Measurements from ENCODE around the gene CD38. TPM values are rescaled to one million over a fixed set of nuclear protein-coding genes. Genes with fewer than 3 reads are reported as not detected.
A peak's percentile ranks its signal among the peaks of the same experiment; 100 is the strongest.
"Not testable (repeated sequence)": the region's sequence is repeated elsewhere in the genome, so short reads cannot be mapped to it uniquely, and the experiment has no call there.

The CD38 gene
- total and polyA plus RNA-seq, 5 experiments from 2014 or later = 1.4 to 7.7 (median 3.2) TPM

- no peak overlapping the region for H3K27ac Mint-ChIP-seq
- ATAC-seq (no peak), DNase-seq (no peak)
- H3K36me3 Mint-ChIP-seq = peaks cover 0 to 26% (median 12%) of the 10 kb centered on the region in 3 donors
- H3K4me3 Mint-ChIP-seq = no peak overlapping the region
- H3K9me3 Mint-ChIP-seq = peaks cover 0 to 35% (median 12%) of the 10 kb centered on the region in 9 donors
- H3K4me1 Mint-ChIP-seq = peaks cover 0 to 7% (median under 1%) of the 10 kb centered on the region in 4 donors
- POLR2A ChIA-PET = no interaction called here
- no peaks in the 10 kb centered on the region for H3K27me3 Mint-ChIP-seq
Measured at GRCh38 chr4:15746110-15746509, 32.0 kb upstream of the CD38 start.

- H3K4me1 Mint-ChIP-seq = peaks cover 10 to 15% (median 11%) of the 10 kb centered on the region in 4 donors
- H3K36me3 Mint-ChIP-seq = peaks cover 0 to 12% (median 0%) of the 10 kb centered on the region in 3 donors
- H3K27me3 Mint-ChIP-seq = no peaks in the 10 kb centered on the region
- no peak overlapping the region for H3K4me3 Mint-ChIP-seq
- ATAC-seq (no peak), DNase-seq (no peak)
- POLR2A ChIA-PET = interaction anchor here (1.0 kb wide), 1 partner anchor 17 kb away, joined by 3 read pairs; no protein-coding TSS in a partner anchor
- peaks cover 0 to 13% (median 0%) of the 10 kb centered on the region in 9 donors for H3K9me3 Mint-ChIP-seq
- H3K27ac Mint-ChIP-seq = no peak overlapping the region
Measured at GRCh38 chr4:15749001-15749400, 29.1 kb upstream of the CD38 start.

DNA sequence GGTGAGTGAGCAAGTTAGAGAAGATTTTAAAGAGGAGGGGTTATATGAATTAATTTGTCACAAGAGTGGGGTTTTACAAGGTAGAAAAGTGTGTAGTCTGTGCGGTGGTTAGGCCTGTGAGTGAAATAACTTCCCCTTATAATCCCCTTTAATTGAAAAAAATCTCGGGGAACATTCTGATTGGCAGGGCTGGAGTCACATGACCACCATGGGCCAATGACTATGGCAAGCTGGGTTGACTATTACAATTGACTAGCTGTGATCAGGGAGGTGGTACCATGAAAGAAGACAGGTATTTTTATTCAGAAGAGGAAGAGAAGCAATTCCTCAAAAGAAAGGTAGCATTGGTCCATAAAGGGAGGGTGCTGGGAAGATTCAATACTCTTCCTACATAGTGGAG, 27.0 kb upstream of the CD38 start:
- DNase-seq (no peak), ATAC-seq (no peak)
- Mint-ChIP-seq H3K4me3 (no peak overlapping the region), H3K27ac (peak overlapping the region in 3 of 10 donors; percentile 10 to 33 (median 13)), H3K27me3 (no peaks in the 10 kb centered on the region), H3K36me3 (peaks cover 0 to 2% (median 0%) of the 10 kb centered on the region in 3 donors), H3K9me3 (peaks cover 0 to 9% (median 0%) of the 10 kb centered on the region in 9 donors), H3K4me1 (peaks cover 30 to 33% (median 32%) of the 10 kb centered on the region in 4 donors)
- POLR2A ChIA-PET = no interaction called here

DNA sequence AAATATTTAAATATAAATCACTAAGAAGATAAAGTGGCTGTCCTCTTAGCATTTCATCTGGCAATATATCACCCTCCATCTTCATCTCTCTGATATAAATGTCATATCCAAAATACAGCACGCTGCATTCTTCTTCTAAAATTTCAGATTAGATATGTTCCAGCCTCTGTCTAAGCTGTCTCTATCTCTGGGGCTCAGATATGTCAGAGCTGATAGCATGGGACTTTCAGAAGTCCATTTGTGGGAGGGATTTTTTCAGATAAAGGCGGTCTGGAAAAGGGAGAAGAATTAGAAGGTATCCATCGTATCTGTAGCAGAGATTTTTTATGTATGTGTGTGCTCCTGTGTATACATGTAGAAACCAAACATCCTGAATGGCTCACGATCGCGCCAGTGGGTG, 25.0 kb upstream of the CD38 start:
- POLR2A ChIA-PET = no interaction called here
- peak overlapping the region in 6 of 10 donors; percentile 5 to 97 (median 58) for H3K27ac Mint-ChIP-seq
- no peaks in the 10 kb centered on the region for H3K36me3 Mint-ChIP-seq
- ATAC-seq = no peak
- H3K27me3 Mint-ChIP-seq = no peaks in the 10 kb centered on the region
- no peak for DNase-seq
- H3K4me3 Mint-ChIP-seq = peak overlapping the region in 2 of 10 donors; percentile 45 to 69
- H3K4me1 Mint-ChIP-seq = peaks cover 39 to 47% (median 44%) of the 10 kb centered on the region in 4 donors
- H3K9me3 Mint-ChIP-seq = peaks cover 0 to 5% (median 0%) of the 10 kb centered on the region in 9 donors

DNA sequence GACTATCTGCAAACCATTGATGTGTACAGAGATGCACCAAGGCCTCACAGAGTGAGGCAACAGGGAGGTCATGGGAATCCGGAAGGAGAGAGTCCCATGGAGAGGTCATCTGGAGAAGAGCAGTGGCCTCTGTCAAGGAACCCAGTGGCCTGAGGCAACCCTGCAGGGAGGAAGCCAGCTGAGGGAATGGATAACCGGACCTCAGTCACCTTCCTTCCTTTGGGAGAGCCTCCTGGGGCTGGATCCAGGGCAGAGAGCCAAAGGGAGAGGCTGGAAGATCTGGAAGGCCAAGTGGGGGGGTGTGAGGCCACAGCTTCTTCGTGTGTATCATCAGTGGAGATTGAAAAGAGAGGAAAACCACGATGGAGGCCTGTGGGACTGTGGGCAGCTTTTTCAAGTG, 24.3 kb upstream of the CD38 start:
- DNase-seq (no peak), ATAC-seq (no peak)
- Mint-ChIP-seq H3K9me3 (peaks cover 0 to 5% (median 0%) of the 10 kb centered on the region in 9 donors), H3K4me1 (peaks cover 39 to 52% (median 49%) of the 10 kb centered on the region in 4 donors), H3K27ac (peak overlapping the region; percentile 5 to 97 (median 70)), H3K4me3 (peak overlapping the region in 8 of 10 donors; percentile 41 to 75 (median 58)), H3K27me3 (no peaks in the 10 kb centered on the region), H3K36me3 (no peaks in the 10 kb centered on the region)
- POLR2A ChIA-PET = interaction anchor here (1.0 to 1.7 kb wide), 4 partner anchors 9 to 16 kb away, joined by 3 to 10 read pairs (median 5); no protein-coding TSS in a partner anchor

GRCh38 chr4:15754323-15754722, 23.8 kb upstream of the CD38 start:
- ATAC-seq (peak; percentile 54 to 60), DNase-seq (peak in 8 of 10 donors; percentile 22 to 67 (median 56))
- peaks cover 38 to 53% (median 50%) of the 10 kb centered on the region in 4 donors for H3K4me1 Mint-ChIP-seq
- H3K27ac Mint-ChIP-seq = peak overlapping the region; percentile 0 to 97 (median 68)
- H3K4me3 Mint-ChIP-seq = peak overlapping the region in 9 of 10 donors; percentile 19 to 75 (median 44)
- no peaks in the 10 kb centered on the region for H3K36me3 Mint-ChIP-seq
- POLR2A ChIA-PET = interaction anchor here (1.0 to 1.7 kb wide), 4 partner anchors 9 to 15 kb away, joined by 3 to 10 read pairs (median 5); no protein-coding TSS in a partner anchor
- H3K27me3 Mint-ChIP-seq = no peaks in the 10 kb centered on the region
- H3K9me3 Mint-ChIP-seq = peaks cover 0 to 5% (median 0%) of the 10 kb centered on the region in 9 donors

DNA sequence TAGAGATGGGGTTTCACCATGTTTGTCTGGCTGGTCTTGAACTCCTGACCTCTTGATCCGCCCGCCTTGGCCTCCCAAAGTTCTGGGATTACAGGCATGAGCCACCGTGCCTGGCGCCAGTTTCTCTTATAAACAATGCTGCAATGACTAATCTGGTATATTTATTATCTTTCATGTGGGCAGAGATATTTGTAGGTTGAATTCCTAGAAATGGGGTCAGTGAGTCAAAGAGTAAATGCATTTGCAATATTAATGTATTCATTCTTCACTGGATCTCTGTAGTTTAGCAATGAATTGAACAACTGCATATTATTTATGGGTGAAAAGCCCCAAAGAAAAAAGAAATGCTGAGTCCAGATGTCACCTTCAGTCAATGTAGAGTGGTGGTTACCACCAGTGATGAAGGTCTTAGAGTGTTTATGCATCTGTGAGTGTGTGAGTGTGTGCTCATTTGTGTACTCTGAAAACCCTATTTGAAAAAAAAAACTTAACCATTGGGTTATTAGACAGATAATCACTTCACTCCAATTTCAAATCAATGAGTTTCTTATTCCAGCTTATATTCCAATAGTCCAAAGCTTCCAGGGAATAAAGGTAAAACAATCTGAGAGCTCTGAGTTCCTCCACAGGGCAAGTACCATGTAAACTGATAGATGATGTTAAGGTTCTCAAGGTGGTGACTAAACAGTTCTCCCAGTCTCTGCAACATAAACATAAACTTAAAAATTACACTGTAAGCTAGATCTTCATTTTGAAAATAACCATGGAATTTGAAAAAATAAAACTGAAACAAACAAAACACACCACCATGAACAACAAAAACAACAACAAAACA, 22.6 kb upstream of the CD38 start:
- peaks cover 0 to 5% (median 0%) of the 10 kb centered on the region in 9 donors for H3K9me3 Mint-ChIP-seq
- no peaks in the 10 kb centered on the region for H3K36me3 Mint-ChIP-seq
- DNase-seq = peak in 1 of 10 donors; percentile 2
- H3K27me3 Mint-ChIP-seq = no peaks in the 10 kb centered on the region
- POLR2A ChIA-PET = interaction anchor here (1.1 to 3.3 kb wide), 8 partner anchors 8 to 207 kb away, joined by 3 to 58 read pairs (median 5); partner anchors contain the start of genes FAM200B and FGFBP2
- no peak for ATAC-seq
- H3K4me3 Mint-ChIP-seq = peak overlapping the region; percentile 57 to 75 (median 70)
- peak overlapping the region; percentile 17 to 94 (median 89) for H3K27ac Mint-ChIP-seq
- H3K4me1 Mint-ChIP-seq = peaks cover 38 to 57% (median 51%) of the 10 kb centered on the region in 4 donors

DNA sequence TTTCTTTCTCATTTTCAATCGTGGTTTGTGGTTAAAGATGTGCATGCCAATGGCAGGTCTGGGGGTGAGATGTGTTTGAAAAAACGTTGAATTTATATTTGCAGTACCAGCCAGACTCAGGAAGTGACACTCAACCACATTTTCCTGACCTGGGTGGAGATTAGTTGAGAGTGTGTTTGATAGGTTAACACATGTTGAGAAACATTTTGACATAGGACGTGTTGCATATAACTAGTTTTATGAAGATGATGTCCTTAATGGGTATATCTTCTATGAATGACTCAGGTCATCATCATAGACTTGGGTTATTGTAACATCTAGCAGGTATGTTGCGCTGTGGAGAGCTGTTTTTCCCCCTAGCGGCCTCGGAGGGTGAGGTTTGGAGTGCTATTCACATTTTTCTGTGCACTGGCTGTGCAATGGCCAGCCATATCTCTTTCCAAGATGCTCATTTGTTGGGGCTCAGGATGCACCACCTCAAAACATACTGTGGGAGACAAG, 21.7 kb upstream of the CD38 start:
- no peaks in the 10 kb centered on the region for H3K36me3 Mint-ChIP-seq
- ATAC-seq (peak; percentile 84 to 85), DNase-seq (peak; percentile 30 to 85 (median 66))
- H3K4me1 Mint-ChIP-seq = peaks cover 35 to 57% (median 51%) of the 10 kb centered on the region in 4 donors
- no peaks in the 10 kb centered on the region for H3K27me3 Mint-ChIP-seq
- peak overlapping the region; percentile 57 to 75 (median 70) for H3K4me3 Mint-ChIP-seq
- H3K27ac Mint-ChIP-seq = peak overlapping the region; percentile 17 to 94 (median 89)
- H3K9me3 Mint-ChIP-seq = peaks cover 0 to 1% (median 0%) of the 10 kb centered on the region in 9 donors
- POLR2A ChIA-PET = interaction anchor here (1.1 to 3.3 kb wide), 6 partner anchors 10 to 207 kb away, joined by 3 to 58 read pairs (median 6); partner anchors contain the start of genes FAM200B and FGFBP2

GRCh38 chr4:15757054-15757453, 21.1 kb upstream of the CD38 start:
- Mint-ChIP-seq H3K4me3 (peak overlapping the region; percentile 57 to 75 (median 70)), H3K4me1 (peaks cover 35 to 57% (median 50%) of the 10 kb centered on the region in 4 donors), H3K9me3 (peaks cover 0 to 1% (median 0%) of the 10 kb centered on the region in 9 donors), H3K27me3 (no peaks in the 10 kb centered on the region), H3K27ac (peak overlapping the region; percentile 17 to 94 (median 89)), H3K36me3 (no peaks in the 10 kb centered on the region)
- ATAC-seq = no peak
- peak in 1 of 10 donors; percentile 17 for DNase-seq
- POLR2A ChIA-PET = interaction anchor here (1.1 to 3.3 kb wide), 5 partner anchors 10 to 206 kb away, joined by 3 to 58 read pairs (median 6); partner anchors contain the start of genes FAM200B and FGFBP2

DNA sequence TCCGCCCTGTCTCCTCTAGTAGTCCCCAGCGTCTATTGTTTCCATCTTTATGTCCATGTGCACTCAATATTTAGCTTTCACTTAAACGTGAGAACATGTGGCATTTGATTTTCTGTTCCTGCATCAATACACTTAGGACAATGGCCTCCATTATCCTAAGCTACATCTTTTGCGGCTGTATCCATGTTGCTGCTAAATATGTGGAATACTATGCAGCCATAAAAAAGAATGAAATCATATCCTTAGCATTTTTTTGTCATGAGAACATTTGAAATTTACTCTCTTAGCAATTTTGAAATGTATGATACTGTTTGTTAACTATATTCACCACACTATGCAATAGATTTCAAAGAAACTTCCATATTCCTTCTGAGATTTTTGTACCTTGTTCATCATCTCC, 19.8 kb upstream of the CD38 start:
- ATAC-seq = no peak
- H3K9me3 Mint-ChIP-seq = peaks cover 0 to 1% (median 0%) of the 10 kb centered on the region in 9 donors
- H3K36me3 Mint-ChIP-seq = no peaks in the 10 kb centered on the region
- peak overlapping the region in 1 of 10 donors; percentile 18 for H3K27ac Mint-ChIP-seq
- POLR2A ChIA-PET = interaction anchor here (3.3 kb wide), 1 partner anchor 8 kb away, joined by 58 read pairs; no protein-coding TSS in a partner anchor
- DNase-seq = no peak
- no peaks in the 10 kb centered on the region for H3K27me3 Mint-ChIP-seq
- H3K4me3 Mint-ChIP-seq = peak overlapping the region in 1 of 10 donors; percentile 16
- H3K4me1 Mint-ChIP-seq = peaks cover 38 to 59% (median 51%) of the 10 kb centered on the region in 4 donors

GRCh38 chr4:15762460-15762859, 15.7 kb upstream of the CD38 start:
- Mint-ChIP-seq H3K9me3 (peaks cover 0 to 12% (median 0%) of the 10 kb centered on the region in 9 donors), H3K4me1 (peaks cover 20 to 44% (median 42%) of the 10 kb centered on the region in 4 donors)
- not testable (repeated sequence) for DNase-seq, H3K36me3 Mint-ChIP-seq, H3K27ac Mint-ChIP-seq, ATAC-seq, H3K27me3 Mint-ChIP-seq, H3K4me3 Mint-ChIP-seq
- POLR2A ChIA-PET = interaction anchor here (0.6 to 1.3 kb wide), 2 partner anchors 8 to 493 kb away, joined by 4 to 5 read pairs; no protein-coding TSS in a partner anchor

- DNase-seq (peak in 1 of 10 donors; percentile 23), ATAC-seq (peak in 1 of 2 donors; percentile 16)
- Mint-ChIP-seq H3K27ac (peak overlapping the region; percentile 36 to 93 (median 79)), H3K4me1 (peaks cover 22 to 50% (median 40%) of the 10 kb centered on the region in 4 donors), H3K4me3 (peak overlapping the region in 3 of 10 donors; percentile 15 to 72 (median 18)), H3K36me3 (no peaks in the 10 kb centered on the region), H3K27me3 (no peaks in the 10 kb centered on the region), H3K9me3 (peaks cover 0 to 12% (median 0%) of the 10 kb centered on the region in 9 donors)
- POLR2A ChIA-PET = interaction anchor here (1.0 to 2.9 kb wide), 7 partner anchors 8 to 27 kb away, joined by 3 to 58 read pairs (median 4); no protein-coding TSS in a partner anchor
Measured at GRCh38 chr4:15765391-15765790, 12.7 kb upstream of the CD38 start.

Data from naive thymus-derived CD8-positive, alpha-beta T cell (primary cell).